Activated T-cell treated with anti-CD3 and anti-CD28 coated beads for 48 hours (primary cell): ENCODE results near the gene NRF1.
A peak's percentile ranks its signal among the peaks of the same experiment; 100 is the strongest.

Source experiments
- DNase-seq: peaks from one replicate; pipeline ENCODE4 v3.0.0-alpha.2; 2020; ENCODE audit warnings: low read depth

Gene NRF1

GRCh38 chr7:129771201-129771927 is 159.8 kb downstream of the NRF1 start:
- DNase-seq = no peak

GRCh38 chr7:129771928-129772479 is 160.5 kb downstream of the NRF1 start:
- DNase-seq = no peak

- no peak for DNase-seq
Observed at GRCh38 chr7:129772646-129773280, 161.2 kb downstream of the NRF1 start.

DNA sequence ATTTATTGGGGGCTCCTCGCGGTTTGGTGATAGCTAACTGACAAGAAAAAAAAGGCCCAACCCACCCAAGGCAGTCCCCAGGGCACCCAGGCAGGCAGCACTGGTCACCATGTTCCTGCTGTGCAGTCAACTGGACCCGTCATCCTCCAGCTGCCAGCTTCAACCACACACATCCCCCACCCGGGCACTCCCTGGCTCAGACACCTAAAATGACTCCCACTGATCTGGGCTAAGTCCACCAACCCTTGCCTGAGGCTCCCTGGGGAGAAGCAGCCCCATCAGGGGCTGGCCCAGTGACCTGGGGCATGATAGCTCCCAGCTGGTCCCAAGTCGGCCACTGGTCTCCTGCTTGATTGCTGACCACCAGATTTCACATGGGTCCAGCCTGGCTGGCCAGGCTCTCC is 161.8 kb downstream of the NRF1 start:
- no peak for DNase-seq

GRCh38 chr7:129773871-129774270 is 162.4 kb downstream of the NRF1 start:
- no peak for DNase-seq

- no peak for DNase-seq
Observed at GRCh38 chr7:129774359-129774758, 162.8 kb downstream of the NRF1 start.

- no peak for DNase-seq
Observed at GRCh38 chr7:129774871-129775694, 163.6 kb downstream of the NRF1 start.

GRCh38 chr7:129775695-129776361 is 164.3 kb downstream of the NRF1 start:
- DNase-seq = no peak

- no peak for DNase-seq
Observed at GRCh38 chr7:129776362-129776722, 164.8 kb downstream of the NRF1 start.

GRCh38 chr7:129777195-129777844 is 165.8 kb downstream of the NRF1 start:
- DNase-seq = no peak

GRCh38 chr7:129777993-129778769 is 166.7 kb downstream of the NRF1 start:
- DNase-seq = no peak

- DNase-seq = no peak
Observed at GRCh38 chr7:129778770-129779601, 167.5 kb downstream of the NRF1 start.

DNA sequence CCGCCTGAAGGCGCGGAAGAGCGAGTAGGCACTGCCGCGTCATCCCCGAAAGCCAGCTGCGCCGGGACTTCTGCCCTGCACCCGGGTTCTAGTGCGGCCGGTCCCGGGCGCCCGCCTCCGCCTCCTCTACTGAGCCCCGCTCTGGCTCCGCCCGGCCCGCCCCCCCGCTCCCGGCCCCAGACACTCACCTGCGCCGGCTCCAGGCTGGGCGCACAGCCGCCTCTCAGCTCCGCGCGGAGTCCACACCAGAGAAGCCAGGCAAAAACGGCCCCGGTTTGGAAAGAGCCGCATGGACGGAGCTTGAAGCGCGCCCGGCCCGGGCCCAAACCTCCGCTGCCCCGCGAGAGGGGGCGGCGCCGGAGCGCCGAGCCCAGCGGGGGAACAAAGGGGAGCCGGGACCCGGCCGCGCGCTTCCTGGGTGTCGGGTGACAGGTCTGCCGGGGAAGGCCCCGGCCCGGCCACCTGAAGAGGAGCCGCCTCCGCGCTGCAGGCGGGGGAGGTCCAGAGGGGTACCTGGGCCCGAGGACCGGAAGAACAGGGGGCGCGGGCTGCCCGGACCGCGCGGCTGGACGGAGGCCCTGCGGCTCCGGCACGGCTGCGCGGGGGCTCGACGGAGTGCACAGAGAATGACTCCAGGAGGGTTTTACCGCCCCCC is 168.2 kb downstream of the NRF1 start:
- DNase-seq = no peak

DNA sequence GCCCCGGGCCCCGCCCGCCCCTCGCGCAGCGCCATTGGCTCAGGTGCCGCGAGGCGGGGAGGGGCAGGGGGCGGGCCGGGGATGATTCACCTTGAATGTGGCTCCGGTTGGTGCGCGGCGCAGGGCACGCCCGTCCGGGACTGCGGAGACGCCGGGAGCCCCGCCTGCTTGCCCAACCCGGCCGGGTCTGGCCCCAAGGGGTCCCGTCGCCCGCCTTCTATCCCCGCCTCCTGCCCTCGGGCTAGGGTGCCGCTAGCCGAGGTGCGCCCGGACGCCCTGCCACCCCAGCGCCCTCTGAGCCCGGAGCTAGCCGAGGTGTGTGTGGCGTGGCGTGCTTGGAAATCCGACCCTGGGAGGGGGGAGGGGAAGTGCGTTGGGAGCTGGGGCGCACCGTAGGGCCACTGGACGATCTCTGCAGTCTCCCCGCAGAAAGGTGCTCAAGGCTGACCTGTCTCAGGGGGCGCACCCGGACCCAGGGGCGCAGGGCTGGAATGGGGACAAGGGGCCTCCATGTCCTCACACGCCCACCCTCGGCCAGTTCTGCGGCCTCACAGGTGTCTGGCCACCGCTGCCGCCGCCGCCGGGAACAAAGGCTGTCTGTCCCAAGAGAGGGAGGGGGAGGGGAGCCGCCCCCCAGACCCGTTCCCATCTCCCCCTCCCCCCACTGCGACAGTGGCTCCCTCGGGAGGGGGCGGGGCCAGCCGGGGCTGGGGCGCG is 168.9 kb downstream of the NRF1 start:
- peak; percentile 82 for DNase-seq

DNA sequence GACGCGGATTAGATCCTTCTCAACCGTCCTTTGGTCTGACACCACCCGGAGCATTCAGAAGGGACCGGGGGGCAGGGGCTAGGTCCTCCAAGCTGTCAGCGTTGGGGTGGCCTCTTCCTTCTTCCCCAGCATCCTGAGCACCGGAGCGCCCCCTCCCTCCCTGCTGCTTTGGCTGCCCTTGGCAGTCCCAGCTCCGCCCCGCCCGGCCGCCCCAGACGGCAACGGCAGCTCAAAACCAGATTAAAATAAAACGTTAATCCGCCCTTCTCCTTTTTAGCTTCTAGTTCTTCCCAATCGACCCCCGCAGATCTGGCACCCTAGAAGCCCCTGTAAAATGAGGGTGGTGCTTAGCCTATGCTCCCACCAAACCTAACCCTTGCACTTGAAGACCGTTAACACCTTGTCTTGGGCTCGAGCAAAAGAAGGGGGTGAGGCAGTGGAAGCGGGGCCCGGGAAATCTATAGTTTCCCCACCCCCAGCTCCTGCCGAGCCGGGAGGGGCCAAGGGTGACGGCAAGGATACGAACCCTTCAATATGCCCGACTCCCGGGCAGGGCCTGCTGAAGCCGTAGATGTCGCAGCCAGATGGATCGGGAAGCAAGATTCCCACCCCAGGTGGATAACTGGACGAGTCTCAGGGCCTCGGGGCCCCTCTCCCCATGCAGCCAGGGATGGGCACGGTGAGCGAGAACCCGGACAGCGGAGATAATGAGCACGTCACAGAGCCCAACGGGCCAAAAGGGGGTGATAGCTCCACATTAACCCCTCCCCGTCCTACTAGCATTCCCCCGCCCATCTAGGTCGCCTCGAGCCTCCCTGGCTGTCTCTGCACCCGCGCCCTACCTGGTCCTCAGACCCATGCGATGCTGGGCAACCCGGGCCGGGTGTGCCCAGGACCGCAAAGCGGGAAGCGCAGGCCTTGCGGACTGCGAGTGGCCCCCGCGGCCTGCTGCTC is 169.7 kb downstream of the NRF1 start:
- DNase-seq = no peak

DNA sequence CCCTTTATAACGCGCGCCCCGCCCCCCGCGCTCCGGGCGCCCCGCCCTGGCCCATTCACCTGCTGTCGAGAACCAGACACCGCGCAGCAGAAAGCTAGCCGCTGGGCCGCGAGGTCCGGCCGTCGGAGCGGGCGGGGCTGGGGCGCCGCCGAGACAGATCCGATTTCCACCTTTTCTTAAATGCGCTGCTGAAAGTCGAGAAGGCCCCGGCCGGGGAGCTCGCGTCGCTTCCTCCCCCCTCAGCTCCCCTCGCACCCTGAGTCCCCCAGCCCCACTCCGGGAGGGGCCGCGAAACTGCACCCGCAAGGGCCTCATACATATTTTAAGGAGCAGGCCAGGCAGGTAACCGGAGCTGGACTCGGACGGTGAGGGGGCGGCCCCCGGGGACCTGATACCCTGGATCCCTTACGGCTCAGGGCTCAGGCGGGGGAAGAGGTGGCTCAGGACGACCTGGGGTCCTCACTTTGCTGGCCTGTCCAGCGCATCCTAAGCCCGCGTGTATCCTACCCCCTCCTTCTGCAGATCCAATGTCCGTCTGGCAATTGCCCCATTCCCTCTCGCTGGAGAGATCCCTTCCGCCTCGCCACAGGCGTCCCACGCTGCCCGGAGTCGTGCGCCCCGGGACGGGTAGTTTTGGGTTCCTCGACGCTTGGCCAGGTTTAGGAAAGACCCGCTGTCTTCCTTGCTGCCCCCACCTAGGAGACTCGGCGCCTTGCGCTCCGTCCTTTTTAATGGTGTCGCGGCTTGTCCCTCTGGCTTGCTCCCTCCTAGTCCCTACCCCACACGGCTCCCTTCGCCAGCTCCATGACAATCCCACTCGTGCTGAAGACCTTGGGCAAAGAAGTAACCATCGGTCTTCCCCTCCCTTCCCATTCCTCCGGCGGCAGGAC is 170.7 kb downstream of the NRF1 start:
- DNase-seq = no peak
